GM12875 (cell line): ENCODE data around the gene SNX13.

Experiments
- H3K4me3 ChIP-seq: one replicate; pipeline ENCODE4 v1.5.1; 2011; ENCODE audit warnings: low read depth, low read length, control low read depth
- CTCF ChIP-seq: IDR thresholded peaks from 2 replicates; pipeline ENCODE4 v1.5.1; 2011; ENCODE audit warnings: low read depth, mild to moderate bottlenecking, control low read depth, inconsistent platforms, low read length, moderate library complexity, borderline replicate concordance; ENCODE audit not compliant: insufficient read depth

Gene SNX13

GRCh38 chr7:17787257-17787656 lies 153.0 kb downstream of the SNX13 start:
- no peak overlapping the region for H3K4me3 ChIP-seq
- no peak for TF ChIP-seq CTCF

- TF ChIP-seq CTCF = no peak
- no peak overlapping the region for H3K4me3 ChIP-seq
Measured at GRCh38 chr7:17786314-17786852, 153.9 kb downstream of the SNX13 start.

GRCh38 chr7:17782216-17782549 lies 158.1 kb downstream of the SNX13 start:
- no peak for TF ChIP-seq CTCF
- H3K4me3 ChIP-seq = no peak overlapping the region

- no peak overlapping the region for H3K4me3 ChIP-seq
- no peak for TF ChIP-seq CTCF
Measured at GRCh38 chr7:17781491-17782215, 158.6 kb downstream of the SNX13 start.

- TF ChIP-seq CTCF = no peak
- H3K4me3 ChIP-seq = no peak overlapping the region
Measured at GRCh38 chr7:17779381-17779780, 160.9 kb downstream of the SNX13 start.

GRCh38 chr7:17774716-17775288 lies 165.5 kb downstream of the SNX13 start:
- TF ChIP-seq CTCF = no peak

GRCh38 chr7:17774248-17774647 lies 166.0 kb downstream of the SNX13 start:
- no peak for TF ChIP-seq CTCF

More at GRCh38 chr7:17774716-17775288, 165.5 kb downstream of the SNX13 start:
- H3K4me3 ChIP-seq = no peak overlapping the region

More at GRCh38 chr7:17774248-17774647, 166.0 kb downstream of the SNX13 start:
- no peak overlapping the region for H3K4me3 ChIP-seq
